T-helper 2 cell treated with Interferon-gamma antibody and Interleukin-4, amounts not matched to agents 100 ng/mL and 5 ng/mL, for 36 hours (primary cell): Measurements from ENCODE around the gene PER2. TPM values are rescaled to one million over a fixed set of nuclear protein-coding genes. Genes with fewer than 3 reads are reported as not detected.

ENCODE experiments used
- intact Hi-C: fragments of 100-400 bp; cut with micrococcal nuclease; formaldehyde crosslinking; loops from one replicate; pipeline ENCODE4 v1.15.1; 2023
- total RNA-seq: library from RNA; stranded (reverse); gene quantifications from 2 replicates; pipeline ENCODE4 v1.2.3, GENCODE V29; 2022

PER2 gene
- total RNA-seq, 1 donor from 2014 or later: 17.6 TPM

- intact Hi-C loops: no loop called here
Observed at GRCh38 chr2:238270606-238271005, 17.8 kb downstream of the PER2 start.

GRCh38 chr2:238269741-238270140, 18.7 kb downstream of the PER2 start:
- intact Hi-C loops: no loop called here

- intact Hi-C loops: no loop called here
Observed at GRCh38 chr2:238267884-238268680, 20.3 kb downstream of the PER2 start.

- intact Hi-C loops: no loop called here
Observed at GRCh38 chr2:238267341-238267710, 21.1 kb downstream of the PER2 start.

GRCh38 chr2:238265605-238266004, 22.8 kb downstream of the PER2 start:
- intact Hi-C loops: no loop called here

GRCh38 chr2:238264072-238264460, 24.3 kb downstream of the PER2 start:
- intact Hi-C loops: no loop called here

GRCh38 chr2:238263204-238264071, 25.0 kb downstream of the PER2 start:
- intact Hi-C loops: loop anchor here (1.0 kb wide), 3 partner anchors 104 to 405 kb away; no protein-coding TSS in a partner anchor

GRCh38 chr2:238262496-238263122, 25.8 kb downstream of the PER2 start:
- intact Hi-C loops: loop anchor here (1.0 kb wide), 3 partner anchors 103 to 404 kb away; no protein-coding TSS in a partner anchor

GRCh38 chr2:238261718-238262375, 26.6 kb downstream of the PER2 start:
- intact Hi-C loops: no loop called here

GRCh38 chr2:238260883-238261282, 27.5 kb downstream of the PER2 start:
- intact Hi-C loops: no loop called here

- intact Hi-C loops: no loop called here
Observed at GRCh38 chr2:238259061-238260020, 29.1 kb downstream of the PER2 start.

GRCh38 chr2:238257786-238258700, 30.4 kb downstream of the PER2 start:
- intact Hi-C loops: no loop called here

GRCh38 chr2:238256594-238257104, 31.8 kb downstream of the PER2 start:
- intact Hi-C loops: no loop called here

- intact Hi-C loops: no loop called here
Observed at GRCh38 chr2:238256111-238256510, 32.3 kb downstream of the PER2 start.

- intact Hi-C loops: no loop called here
Observed at GRCh38 chr2:238255636-238256035, 32.8 kb downstream of the PER2 start.

GRCh38 chr2:238255151-238255551, 33.3 kb downstream of the PER2 start:
- intact Hi-C loops: no loop called here

- intact Hi-C loops: no loop called here
Observed at GRCh38 chr2:238254095-238254723, 34.2 kb downstream of the PER2 start.
